Stimulated activated CD8-positive, alpha-beta memory T cell treated with anti-CD3 and anti-CD28 coated beads, Interleukin-12 subunit alpha, Interleukin-12 subunit beta, amount 100 ng/mL, for 24 hours (primary cell): ENCODE data around the gene CYSLTR1.
"Not testable (repeated sequence)": the region's sequence is repeated elsewhere in the genome, so short reads cannot be mapped to it uniquely, and the experiment has no call there.

ENCODE experiments used
- DNase-seq: peaks from one replicate; pipeline ENCODE4 v3.0.0-alpha.2; 2020; ENCODE audit errors: extremely low read depth

CYSLTR1 gene, protein sequence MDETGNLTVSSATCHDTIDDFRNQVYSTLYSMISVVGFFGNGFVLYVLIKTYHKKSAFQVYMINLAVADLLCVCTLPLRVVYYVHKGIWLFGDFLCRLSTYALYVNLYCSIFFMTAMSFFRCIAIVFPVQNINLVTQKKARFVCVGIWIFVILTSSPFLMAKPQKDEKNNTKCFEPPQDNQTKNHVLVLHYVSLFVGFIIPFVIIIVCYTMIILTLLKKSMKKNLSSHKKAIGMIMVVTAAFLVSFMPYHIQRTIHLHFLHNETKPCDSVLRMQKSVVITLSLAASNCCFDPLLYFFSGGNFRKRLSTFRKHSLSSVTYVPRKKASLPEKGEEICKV

DNA sequence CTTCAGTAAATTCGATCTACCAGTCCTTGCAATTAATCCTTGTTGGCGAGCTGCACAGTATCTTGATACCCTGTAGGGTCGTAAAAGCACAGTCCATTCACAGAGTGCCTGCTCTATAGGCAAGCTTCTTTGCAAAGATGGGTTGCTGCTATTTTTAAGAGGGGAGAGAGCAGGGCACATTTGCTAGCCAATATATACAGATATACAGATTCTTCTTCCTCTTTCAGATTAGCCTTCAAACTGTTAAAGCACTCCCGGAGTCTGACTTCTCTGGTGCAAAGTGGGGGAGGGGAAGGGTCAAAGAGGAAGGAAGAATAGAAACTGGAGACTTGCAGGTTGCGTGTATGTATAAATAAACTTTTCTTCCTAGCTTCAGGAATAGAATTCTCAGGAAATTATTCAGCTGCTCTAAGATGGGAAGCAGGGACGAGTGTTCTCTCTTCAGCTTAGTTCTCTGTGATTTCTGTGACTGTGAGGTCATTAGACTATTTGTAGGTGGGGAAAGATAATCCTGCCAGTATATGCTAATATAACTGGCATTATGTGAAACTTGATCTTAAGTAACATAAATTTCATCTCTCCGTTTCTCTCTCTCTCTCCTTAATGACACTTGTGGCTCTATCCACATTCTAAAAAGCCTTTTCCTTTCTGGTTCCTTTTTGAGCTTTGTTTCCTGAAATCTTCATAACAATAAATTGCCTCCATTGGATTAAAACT is at the start of gene CYSLTR1:
CYSLTR1 (minus strand) TSS at position 242 of the 717 bp plus-strand sequence. CDS start 53,865 bp downstream, outside the sequence.
- DNase-seq, result no peak

DNA sequence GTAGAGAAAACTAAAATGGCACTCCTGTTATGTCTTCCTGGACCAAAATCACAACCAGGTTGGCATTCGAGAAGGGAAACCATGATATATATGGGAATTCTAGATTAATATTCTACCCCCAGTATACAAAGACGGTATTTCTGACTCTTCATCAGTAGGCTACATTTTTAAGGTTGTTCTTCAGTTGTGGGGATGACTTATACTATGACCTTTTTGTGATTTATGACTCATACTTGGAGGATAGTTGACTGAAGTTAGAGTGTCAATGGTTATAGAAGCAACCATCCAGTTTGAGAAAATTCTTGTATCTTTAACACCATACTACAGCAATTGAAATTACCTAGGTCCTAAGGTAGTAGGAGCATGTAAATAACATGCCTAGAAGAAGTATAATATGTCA is 49.8 kb upstream of the CYSLTR1 start:
- DNase-seq, result no peak

DNA sequence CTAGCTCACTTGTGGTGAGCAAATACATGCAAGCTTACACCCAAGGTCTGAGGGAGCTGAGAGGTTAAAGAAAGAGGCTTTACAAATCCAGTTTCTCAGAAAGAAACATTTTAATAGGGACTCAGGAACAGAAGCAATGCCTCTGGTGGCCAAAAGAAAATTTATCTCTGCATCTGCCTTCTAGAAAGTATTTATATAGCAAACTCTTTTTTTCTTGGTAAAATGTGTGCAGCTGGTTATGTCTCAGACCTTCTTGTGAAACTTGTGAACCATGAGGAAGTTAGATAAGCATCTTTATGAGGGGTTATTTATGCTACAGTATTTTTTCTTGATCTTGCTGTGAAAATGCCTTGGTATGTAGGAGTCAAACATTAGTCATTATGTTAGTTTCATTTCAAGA is 48.5 kb upstream of the CYSLTR1 start:
- no peak for DNase-seq

DNA sequence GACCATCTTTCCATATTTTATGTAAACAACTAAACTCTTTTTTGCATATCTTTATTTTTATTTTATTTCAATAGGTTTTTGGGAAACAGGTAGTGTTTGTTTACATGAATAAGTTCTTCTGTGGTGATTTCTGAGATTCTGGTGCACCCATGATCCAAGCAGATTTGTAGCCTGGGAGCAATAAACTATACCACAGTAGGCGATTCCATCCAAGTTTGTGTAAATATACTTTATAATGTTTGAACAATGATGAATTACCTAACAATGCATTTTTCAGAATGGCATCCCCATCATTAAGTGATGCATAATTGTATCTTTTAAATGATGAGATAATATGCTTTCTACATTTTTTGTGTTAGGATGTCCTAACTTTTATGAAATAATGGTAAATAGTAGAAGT is 39.2 kb upstream of the CYSLTR1 start:
- DNase-seq, result no peak

DNA sequence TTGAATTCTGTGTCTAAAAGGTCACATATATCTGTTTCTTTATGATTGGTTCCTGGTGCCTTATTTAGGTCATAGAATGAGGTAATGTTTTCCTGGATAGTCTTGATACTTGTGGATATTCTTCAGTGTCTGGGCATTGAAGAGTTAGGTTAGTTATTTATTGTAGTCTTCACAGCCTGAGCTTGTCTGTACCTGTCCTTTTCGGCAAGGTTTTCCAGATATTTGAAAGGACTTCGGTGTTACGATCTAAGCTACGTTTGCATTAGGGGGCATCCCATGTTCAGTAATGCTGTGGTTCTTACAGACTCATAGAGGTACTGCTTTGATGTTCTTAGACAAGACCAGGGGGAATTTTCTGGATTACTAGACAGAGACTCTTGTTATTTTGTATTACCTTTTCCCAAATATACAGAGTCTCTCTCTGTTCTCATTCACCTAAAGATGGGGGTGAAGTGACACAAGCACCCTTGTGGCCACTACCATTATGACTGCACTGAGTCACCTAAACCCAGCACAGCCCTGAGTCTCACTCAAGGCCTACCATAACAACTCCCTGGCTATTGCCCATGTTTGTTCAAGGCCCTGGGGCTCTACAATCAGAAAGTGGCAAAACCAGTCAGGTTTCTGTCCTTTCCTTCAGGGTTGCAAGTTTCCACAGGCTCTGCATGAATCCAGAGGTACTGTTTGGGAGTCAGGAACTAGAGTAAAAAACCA is 30.1 kb upstream of the CYSLTR1 start:
- DNase-seq, result no peak

DNA sequence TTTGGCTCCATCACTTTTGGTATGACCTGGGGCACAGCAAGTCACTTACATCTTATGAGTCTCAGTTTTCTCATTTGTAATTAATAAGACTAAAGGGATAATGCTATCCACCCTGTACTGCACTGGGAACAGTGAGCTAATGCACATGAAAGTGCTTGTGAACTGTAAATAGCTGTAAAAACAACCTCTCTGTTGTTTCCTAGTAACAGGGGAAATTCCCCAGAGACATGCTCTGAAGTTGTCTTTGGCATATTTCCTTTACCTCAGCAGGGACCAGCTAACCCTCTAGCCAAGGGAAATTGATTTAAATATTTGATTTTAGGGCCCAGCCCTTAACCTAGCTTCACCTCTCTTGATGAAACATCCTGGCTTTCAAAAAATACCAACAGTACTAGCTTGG is 6.1 kb upstream of the CYSLTR1 start:
- DNase-seq, result no peak

DNA sequence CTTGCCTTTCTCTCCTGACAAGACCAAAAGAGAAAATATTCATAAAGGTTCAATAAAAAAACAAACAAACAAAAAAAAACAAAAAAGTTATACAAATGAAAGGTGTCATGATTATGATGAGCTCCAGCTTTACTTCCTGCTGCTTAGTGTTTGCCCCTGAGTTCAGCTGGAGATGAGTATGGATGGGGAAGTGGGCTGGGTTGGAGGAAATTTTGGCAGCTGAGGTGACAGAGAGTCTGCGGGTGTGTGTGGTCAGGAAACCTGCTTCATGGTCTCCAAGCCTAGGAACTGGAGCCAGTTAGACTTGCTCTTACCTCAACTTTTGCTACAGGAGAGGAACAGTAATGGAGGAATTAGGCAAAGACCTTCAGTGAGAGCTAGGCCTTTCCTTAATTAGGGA is 4.3 kb upstream of the CYSLTR1 start:
- DNase-seq, result no peak

DNA sequence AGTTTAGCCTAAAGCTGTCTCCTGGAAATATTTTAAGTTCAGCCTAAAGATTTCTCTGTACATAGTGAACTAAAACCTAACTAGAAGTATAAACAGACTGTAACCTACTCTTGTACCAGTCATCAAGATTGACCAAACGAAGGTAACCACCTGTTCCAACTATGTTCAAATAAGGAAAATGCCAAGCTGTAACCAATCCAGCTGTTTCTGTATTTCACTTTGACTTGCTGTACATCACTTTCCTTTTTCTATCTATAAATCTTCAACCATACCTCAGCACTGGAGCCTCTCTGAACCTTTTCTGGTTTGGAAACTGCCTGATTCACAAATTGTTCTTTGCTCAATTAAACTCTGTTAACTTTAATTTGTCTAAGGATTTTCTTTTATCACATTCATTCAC is 3.1 kb upstream of the CYSLTR1 start:
- DNase-seq, result no peak

DNA sequence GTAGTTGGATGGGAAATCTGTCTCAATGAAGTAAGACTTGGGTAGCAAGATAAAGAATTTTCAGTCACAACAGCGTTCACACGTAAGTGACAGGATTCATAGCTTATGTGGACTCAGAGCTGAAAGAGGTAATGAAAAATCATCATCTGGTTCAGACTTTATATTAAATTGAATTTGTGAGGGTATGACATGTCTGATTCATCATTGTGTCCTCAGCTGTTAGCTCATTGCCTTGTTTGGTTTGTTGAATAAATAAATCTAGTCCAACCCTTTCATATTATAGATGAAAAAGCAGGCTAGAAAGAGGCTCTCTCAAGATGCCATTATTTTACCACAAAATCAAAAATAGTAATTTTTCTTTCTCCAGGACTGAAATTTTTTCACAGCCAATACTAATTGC is 2.7 kb upstream of the CYSLTR1 start:
- DNase-seq, result no peak

DNA sequence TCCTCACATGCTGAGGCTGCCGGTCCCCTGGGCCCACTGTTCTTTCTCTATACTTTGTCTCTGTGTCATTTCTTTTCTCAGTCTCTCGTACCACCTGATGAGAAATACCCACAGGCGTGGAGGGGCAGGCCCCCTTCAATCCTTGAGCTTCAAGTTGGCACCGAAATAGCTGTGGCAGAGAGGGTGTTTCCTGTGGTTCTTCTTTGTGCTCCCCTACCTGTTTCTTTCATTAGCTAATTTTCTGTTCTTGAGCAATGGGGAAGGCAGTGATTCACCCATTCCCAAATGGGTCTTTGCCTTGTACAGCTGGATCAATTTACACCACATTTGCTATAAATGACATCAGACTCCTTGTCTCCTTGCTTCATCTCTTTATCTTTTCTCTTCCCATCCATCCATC is 2.1 kb upstream of the CYSLTR1 start:
- DNase-seq, result no peak

DNA sequence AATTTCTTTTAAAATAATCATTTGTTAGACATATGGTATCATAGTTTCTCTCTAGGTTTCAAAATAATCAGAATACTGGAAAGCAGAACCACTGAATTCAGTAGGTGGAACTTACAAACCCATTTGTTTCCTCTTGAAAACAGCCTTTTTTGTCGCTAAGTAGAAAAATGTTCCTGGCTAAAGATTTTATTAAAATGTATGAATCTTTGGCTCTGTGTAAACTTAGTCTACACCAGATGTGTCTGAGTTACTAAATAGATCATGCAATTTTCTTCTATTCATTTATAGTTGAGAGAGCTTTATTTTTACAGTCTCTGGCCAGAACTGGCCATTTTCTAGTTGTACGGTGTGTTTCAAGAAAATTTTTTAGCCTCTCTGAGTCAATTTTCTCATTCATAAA is 1.0 kb downstream of the CYSLTR1 start:
- DNase-seq, result no peak

DNA sequence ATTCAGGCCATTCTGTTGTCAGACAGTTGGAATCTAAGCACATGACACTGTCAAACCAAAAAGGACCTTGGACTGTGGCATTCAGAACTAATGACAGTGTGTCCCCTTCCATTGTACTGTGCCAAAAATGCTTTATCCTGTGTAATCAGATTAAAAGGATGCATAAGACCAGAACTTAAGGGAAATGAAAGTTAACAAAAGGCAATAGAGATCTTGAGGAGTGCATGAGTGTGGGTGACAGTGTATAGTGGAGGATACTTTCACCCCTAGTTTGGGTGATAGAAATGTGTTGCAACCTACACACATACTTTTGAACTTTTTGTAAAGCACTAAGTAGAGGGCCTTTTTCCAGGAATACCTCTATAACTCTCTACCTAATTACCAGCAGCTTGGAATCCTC is 4.5 kb downstream of the CYSLTR1 start:
- DNase-seq, result no peak

DNA sequence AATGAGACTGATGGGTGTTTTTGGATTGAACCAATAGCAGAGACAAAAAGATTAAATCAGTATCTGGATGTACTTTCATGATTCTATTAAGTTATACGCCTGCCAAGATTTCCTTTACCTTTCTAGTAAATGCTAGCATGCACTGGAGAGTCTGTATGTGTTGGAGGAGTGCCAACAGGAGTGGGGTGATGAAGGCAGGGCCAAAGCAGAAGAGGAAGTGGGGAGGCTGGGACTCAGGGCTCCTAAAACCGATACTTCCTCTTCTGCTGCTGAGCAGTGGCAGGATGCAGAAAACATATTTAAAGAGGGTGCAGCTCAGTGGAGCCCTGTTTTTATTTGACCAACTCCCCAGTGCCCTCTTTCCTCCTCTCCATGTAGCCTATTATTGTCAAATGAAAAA is 5.6 kb downstream of the CYSLTR1 start:
- no peak for DNase-seq

DNA sequence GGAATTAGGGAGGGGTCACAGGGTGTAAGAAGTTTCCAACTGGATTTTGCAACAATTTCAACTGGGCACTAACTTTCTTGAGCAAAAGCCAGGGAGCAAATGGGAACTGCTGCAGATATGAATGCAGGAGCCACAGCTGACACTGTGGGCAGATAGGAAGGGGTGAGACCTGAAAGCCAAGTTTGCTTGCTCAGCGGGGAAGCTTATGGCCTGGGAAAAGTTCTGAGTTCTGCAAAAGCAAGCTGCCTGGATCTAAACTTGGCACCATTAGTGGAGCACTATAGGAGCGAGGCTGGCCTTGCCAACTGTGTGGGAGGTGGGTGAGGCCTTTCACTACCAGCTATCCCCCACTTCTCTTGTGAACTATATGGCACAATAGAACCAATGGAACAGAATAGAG is 11.1 kb downstream of the CYSLTR1 start:
- DNase-seq, result no peak

DNA sequence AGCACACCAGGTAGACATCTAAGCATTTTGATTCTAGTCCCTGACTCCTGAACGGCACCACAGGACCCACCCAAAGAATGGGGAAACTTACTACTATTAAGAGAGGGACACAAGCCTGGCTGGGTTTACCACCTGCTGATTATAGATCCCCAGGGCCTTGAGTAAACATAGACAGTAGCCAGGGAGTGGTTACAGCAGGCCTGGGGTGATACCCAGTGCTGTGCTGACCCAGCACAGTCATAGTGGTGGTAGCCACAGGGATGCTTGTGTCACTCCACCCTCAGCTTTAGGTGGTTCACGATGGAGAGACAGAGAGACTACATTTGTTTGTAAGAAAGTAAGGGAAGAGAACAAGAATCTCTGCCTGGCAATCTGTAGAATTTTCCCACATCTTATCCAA is 11.7 kb downstream of the CYSLTR1 start:
- DNase-seq, result no peak

DNA sequence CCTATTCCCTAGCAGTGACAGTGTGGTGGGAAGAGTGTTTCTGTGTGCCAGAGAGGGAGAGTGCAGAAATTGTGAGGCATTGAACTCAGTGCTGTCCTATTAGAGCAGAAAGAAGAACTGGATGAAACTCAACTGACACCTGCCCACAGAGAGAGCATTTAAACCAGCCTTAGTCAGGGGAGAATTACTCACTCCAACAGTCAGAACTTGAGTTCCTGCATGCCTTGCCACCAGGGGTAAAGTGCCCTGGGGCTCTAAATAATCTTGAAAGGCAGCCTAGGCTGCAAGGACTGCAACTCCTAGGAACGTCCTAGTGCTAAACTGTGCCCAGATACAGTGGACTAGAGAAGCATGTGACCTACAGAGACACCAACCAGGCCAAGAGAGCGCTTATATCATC is 12.8 kb downstream of the CYSLTR1 start:
- DNase-seq, result no peak

DNA sequence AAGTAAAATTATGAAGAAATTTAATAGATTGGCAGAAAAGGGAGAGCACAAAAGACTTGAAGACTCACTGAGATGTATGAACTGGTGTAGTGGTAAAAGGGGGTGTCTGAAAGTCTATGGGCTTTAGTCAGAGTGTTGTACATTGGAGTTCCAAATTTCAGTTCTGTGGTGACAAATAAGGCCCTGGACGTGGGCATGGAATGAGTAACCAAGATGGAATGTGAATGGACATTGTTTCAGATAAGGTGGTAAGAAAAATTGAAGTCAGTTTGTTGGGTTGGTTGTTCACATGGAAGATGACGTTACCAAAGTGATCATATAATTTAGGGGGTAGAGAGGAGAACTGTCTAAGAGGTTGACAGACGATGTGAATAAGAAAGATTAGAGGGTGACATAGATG is 13.9 kb downstream of the CYSLTR1 start:
- no peak for DNase-seq

DNA sequence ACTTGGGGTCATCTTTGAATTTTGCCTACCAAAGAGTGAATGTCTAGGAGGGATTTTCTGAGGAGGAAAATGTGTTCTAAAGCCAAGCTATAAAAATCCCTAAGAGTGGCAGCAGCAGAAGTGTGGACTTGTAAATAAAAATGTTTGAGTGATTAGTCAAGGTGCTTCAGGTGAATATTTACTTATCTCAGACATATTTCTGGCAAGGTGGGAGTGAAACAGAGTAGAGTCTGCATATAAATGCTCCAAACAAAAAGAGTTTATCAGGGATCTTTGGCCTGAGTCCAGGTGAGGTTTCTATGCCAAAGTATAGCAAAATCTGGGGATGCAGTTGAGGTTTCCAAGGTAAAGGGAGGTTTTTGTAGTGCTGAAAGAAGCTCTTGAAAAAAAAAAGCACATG is 19.7 kb downstream of the CYSLTR1 start:
- no peak for DNase-seq

DNA sequence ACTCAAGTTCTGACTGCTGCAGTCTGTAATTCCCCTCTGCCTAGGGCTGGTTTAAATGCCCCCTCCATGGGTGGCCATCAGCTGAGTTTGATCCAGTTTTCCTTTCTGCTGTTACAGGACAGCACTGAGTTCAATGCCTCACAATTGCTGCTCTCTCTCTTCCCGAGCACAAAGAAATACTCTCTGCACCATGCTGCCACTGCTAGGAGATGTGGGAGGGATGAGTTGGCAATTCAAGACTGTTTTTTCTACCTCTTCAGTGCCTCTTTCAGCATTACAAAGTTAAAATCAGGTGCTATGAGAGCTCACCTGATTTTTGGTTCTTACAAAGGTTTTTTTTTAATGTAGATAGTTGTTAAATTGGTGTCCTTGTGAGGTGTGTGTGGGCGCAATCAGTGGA is 24.3 kb downstream of the CYSLTR1 start:
- DNase-seq, result no peak

DNA sequence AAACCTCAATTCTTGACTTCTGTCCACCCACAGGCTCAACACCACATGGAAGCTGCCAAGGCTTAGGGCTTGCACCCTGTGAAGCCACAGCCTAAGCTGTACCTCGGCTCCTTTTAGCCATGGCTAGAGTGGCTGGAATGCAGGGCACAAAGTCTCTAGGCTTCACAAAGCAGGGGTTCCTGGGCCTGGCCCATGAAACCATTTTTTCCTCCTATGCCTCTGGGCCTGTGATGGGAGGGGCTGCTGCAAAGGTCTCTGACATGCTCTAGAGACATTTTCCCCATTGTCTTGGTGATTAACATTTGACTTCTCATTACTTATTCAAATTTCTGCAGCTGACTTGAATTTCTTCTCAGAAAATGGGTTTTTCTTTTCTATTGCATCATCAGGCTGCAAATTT is 26.5 kb downstream of the CYSLTR1 start:
- not testable (repeated sequence) for DNase-seq

DNA sequence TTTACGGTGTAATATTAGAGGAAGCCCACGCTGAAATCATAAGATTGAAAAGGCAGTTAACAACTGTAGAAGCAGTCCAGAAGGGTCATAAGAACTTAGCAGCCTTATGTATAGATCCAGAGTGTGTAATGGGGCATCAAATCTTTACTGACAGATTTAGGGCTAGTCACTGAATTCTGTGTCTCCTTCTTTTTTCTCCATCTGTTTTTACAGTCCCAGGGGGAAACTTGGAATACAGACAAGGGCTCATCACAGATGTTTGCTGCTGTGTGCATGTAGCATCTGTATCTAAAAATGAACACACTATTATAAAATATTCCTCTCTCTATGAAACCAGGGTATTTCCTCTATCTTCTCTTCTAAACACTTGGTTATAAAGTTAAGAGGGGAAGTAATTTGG is 43.9 kb downstream of the CYSLTR1 start:
- DNase-seq, result no peak

DNA sequence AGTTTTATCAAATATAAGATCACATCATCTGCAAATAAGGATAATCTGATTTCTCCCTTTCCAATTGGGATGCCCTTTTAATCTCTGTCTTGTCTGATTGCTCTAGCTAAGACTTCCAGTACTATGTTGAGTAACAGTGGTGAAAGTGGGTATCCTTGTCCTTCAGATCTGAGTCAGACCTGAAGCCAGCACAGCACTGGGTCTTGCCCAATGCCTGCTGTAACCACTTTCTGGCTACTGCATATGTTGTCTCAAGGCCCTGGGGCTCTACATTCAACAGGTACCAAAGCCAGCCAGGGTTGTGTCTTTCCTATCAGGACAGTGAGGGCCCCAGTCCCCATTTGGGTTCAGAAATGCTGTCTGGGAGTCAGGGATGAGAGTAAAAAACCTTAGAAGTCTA is 90.3 kb downstream of the CYSLTR1 start:
- no peak for DNase-seq

DNA sequence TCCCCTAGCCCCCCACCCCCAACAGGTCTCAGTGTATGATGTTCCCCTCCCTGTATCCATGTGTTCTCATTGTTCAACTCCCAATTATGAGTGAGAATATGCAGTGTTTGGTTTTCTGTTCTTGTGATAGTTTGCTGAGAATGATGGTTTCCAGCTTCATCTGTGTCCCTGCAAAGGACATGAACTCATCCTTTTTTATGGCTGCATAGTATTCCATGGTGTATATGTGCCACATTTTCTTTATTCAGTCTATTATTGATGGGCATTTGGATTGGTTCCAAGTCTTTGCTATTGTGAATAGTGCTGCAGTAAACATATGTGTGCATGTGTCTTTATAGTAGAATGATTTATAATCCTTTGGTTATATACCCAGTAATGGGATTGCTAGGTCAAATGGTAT is 101.4 kb downstream of the CYSLTR1 start:
- not testable (repeated sequence) for DNase-seq
